Hypothalamus (tissue), 51 donors: ENCODE results near the gene TCEAL8.
"Not testable (repeated sequence)": the region's sequence is repeated elsewhere in the genome, so short reads cannot be mapped to it uniquely, and the experiment has no call there.

Experiments
- DNase-seq, 51 donors: peaks; one replicate each; lab custom pipeline; 2025; lab: John Stamatoyannopoulos, UW

The TCEAL8 gene, protein sequence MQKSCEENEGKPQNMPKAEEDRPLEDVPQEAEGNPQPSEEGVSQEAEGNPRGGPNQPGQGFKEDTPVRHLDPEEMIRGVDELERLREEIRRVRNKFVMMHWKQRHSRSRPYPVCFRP

DNA sequence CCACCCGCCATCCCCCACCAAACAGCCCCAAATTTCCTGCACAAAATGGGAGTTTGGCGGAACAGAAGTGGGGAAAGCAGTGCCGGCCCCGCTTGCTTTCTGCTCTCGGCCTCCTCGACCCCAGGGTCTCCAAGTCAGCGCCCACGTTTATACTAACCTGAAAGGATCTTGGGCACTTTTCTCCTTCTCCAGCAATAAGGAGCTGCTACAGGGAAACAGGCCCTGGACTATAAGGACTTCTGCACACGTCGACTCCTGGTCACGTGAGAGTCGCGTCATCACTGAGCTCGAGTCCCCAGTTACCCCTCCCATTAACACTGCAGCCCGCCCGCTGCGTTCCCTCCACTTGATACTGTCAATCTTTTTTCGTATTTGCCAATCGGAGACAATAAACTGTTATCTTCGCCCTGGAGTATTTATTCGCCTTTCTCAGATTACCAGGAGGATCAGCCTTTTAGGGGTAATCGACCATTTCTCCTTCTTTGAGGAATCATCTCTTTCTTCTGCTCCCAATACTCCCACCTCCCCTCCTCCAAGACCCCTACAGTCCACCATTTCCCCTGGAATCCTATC, at the start of gene TCEAL8:
Gene TCEAL8, minus strand, starts transcription at position 235 of the 573 bp plus-strand sequence. CDS start 1,176 bp downstream, outside the sequence.
- DNase-seq: peak in 49 of 51 donors; percentile 1 to 87 (median 59)

DNA sequence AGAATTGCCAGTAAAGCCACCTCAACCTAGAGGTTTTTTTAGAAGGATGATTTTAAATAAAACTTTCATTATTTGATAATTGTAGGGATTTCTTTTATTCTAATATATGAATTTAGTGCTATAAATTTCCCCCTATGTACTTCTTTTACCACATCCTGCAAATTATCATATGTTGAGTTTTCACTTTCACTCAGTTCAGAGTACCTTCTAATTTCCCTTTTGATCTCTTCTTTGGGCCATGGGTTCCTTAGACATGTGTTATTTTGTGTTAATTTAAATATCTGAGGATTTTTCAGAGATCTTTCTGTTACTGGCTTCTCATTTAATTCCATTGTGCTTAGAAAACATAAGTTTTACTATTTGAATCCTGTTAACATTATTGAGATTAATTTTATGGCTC, 49.8 kb upstream of the TCEAL8 start:
- no peak for DNase-seq

DNA sequence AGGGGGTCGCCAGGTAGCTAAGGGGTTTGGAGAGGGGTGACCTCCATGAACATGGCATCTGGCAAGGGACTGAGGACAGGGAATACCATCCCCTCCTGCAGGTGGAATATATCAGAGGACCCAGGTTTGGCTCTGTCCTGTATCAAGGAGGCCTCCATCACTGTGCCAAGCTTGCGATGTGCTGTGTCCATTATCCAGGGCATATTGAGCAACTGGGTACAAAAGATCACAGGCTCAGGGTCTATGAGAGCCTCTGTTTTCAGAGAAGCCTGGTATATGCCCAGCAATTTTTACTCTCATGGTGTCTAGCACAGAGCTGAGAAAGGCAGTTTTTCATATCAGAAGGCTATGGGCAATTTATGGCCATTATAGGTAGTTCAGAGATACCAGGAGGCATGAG, 38.2 kb upstream of the TCEAL8 start:
- DNase-seq: no peak

DNA sequence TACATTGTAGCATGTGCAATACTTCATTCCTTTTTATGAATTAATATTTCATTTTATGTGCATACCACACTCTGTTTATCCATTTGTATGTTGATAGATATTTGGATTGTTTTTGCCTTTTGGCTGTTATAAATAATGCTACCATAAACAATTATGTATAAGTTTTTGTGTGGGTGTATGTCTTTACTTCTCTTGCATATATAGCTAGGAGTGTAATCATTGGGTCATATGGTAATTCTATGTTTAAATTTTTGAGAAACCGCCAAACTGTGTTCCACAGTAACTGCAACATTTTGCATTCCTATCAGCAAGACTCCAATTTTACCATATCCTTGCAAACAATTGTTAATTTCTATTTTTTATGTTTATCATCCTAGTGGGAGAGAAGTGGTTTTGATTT, 24.7 kb upstream of the TCEAL8 start:
- DNase-seq: no peak

DNA sequence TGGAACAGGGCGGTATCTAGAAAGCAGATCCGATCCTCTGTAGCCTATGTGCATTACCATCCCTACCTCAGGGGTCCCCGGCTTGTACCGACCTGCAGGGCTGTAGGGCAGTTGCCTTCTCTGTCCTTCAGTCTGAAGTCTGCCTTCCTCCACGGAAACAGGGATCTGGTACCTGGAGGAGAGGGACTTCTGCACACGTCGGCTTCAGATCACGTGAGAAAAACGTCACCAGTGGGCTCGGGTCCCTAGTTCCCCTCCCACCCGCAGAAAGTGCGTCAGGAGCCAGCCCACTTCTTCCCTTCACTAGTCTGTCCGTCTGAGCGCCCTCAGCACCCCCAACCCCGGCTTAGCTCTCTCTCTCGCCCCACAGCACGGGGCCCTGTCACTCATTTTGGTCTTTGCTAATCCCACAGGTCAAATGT, 21.6 kb upstream of the TCEAL8 start, which contains the start of gene TCEAL5:
Gene TCEAL5, minus strand, starts transcription at position 170 of the 422 bp plus-strand sequence. CDS start 2,187 bp downstream, outside the sequence.
- DNase-seq: peak in 41 of 51 donors; percentile 0 to 63 (median 24)

DNA sequence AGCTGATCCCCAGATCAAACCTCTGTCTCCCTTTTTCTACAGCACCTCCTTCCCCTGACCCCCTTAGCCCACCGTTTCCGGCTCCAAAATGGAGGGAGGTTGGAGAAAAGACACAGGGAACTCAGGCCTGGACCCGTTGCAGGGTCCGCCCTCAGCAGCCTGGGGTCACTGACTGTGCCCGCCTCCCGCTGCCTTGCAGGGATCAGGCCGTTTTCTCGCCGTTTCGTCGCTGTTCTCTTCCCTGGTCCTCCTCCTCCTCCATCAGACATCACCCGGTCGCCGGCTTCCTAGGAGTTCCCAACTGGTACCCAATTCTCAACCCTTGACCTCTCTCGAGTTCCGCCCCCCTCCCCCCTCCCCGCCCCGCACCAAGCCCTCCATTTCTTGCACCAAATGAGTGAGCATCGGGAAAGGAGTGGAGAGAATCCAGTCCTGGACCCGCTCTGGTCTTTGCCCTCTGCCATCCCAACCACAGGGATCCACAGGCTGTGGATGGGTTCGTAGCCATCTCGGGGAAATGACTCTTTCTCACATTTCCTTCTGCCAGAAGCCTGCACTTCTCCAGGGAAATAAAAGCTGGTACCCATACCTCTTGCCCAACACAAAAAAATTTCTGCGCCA, 21.1 kb upstream of the TCEAL8 start:
- peak in 12 of 51 donors; percentile 0 to 33 (median 4) for DNase-seq

DNA sequence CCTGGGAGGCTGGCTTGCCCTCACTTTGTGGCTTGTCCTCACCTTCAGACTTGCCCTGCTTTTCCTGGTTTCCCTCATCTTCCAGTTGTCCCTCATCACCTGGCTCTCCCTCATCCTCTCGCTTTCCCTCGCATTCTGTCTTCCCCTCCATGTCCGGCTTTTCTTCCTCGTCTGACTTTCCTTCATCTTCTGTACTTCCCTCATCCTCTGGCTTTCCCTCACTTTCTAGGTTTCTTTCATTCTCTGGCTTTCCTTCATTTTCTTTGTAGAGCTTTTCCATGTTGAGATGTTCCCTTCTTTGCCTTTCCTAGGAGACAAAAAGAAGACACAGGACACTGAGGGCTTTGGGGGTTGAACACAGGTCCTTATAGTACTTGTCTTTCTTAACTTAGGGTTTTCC, 19.3 kb upstream of the TCEAL8 start:
- no peak for DNase-seq

DNA sequence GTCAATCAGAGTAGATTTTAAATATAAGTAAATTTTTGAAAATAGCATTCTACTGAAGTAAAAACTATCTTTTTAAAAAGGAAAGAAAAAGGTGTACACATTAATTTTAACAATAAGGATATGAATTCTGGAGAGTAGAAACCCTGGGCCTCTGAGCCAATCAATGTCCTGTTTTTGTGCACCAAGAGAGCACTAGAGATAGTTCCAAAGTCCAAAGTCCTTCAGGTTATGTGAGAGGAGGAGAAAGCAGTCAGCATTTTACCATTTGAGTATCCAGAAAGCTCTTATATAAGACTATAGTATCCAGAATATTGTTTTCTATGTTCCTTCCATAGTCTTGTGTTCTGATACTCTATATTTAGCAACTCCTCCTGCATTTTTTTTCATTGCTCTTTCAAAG, 3.3 kb upstream of the TCEAL8 start:
- DNase-seq: no peak

DNA sequence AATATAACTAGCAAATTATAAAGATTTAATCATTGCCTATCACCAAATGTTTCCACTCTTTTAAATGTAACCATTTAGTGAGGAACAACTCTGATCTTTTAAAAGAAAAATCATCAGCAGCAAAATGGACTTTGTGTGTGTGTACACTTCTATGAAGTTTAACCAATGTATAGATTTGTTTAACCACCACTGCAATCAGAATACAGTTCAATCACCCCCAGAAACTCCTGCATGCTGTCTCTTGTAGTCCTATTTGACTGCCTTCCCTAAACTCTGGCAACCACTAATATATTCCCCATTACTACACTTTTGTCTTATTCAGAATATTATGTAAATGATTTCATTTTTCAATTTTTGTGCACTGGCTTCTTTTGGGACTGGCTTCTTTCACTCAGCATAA, 1.7 kb upstream of the TCEAL8 start:
- no peak for DNase-seq

DNA sequence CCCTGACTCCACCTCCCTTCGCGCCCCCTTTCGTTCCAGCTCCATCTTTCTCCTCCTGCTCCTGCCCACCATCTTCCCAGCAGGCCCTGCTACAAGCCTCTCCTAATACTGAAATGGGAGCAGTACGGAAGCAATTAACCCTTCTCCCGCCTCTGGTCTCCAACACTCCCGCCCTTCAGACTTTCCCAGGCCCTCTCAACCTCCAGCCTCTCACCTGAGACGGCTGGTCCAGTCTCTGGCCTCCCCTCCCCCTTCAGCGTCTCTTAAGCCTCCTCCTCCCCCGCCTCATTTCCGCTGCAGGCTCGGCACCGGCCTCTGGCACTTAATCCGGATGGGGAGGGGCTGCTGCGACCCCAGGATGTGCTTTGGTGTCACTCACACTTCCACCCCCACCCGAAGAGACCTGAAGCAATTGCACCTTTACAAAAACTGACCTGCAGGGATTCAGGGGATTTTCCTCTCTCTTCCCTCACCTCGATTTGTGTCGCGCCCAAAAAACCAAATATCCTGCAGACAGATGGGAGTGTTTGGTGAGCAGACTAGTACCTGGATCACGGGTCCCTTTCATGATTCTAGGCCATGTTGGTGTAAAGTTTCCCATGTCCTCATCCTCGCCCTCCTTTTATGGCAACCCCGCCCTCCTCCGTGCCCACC, 657 bp downstream of the TCEAL8 start:
- DNase-seq: peak in 38 of 51 donors; percentile 1 to 61 (median 24)

DNA sequence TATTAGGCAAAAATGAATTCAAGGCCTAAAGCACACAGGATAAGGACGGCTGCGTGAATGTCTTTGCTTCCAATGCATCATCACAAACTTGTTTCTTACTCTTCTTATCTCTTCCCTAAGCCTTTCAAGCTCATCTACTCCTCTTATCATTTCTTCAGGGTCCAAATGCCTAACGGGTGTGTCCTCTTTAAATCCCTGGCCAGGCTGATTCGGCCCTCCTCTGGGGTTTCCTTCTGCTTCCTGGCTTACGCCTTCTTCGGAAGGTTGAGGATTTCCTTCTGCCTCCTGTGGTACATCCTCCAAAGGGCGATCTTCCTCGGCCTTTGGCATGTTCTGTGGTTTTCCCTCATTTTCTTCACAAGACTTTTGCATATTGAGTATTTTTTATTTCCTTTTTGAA, 1.3 kb downstream of the TCEAL8 start:
- DNase-seq: peak in 3 of 51 donors; percentile 0 to 8 (median 0)

DNA sequence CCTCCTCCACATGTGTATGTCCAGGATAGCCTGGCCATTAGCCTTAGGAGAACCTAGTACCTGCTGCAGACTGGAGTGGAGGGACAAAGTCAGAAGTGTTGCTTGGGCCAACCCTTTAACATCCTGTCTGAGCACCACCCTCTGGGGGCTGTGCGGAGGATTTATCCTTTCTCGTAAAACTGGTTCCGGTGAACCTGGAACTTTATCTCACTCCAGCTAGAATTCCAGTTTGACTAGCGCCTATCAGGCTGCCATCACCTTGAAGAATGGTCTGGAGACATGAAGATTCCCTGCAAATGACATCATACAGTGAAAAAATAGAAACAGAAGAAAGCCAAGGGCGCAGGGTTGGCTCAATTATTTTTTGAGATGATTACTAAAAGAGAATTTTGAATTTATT, 4.0 kb downstream of the TCEAL8 start:
- no peak for DNase-seq

DNA sequence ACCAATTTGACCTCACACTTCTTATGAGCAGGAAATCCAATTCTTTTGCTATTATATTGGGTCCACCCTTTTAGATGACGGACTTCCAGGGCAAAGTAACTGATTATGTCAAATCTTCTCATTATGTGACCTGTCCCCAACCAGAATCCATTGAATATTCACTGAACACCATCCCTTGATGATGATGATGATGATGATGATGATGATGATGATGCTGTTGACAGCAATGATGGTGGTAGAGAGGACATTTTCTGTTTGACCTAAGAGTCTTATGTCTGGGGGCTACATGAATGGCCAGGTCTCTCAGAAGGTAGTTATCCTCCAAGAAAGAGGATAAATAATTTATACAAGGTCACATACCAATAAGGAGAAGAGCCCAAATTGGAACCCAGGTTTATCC, 5.2 kb downstream of the TCEAL8 start:
- no peak for DNase-seq

DNA sequence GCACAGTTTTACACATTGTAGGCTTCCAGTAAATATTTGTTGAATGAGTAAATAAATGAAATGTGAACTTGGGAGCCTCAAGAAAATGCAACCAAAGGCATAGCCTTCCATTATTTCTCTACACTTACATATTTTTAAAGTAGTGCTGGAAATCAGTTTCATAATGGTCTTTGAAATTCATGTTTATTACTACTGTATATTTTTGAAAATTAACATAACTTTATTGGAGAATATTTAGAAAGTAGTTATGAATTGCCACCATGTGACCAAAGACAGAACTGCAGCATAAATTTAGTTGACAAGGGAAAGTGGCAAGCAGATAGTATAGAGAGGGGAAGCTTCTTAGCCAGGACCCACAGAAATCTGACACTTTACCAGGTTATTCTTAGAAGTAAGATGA, 6.4 kb downstream of the TCEAL8 start:
- peak in 2 of 51 donors; percentile 0 to 9 for DNase-seq

DNA sequence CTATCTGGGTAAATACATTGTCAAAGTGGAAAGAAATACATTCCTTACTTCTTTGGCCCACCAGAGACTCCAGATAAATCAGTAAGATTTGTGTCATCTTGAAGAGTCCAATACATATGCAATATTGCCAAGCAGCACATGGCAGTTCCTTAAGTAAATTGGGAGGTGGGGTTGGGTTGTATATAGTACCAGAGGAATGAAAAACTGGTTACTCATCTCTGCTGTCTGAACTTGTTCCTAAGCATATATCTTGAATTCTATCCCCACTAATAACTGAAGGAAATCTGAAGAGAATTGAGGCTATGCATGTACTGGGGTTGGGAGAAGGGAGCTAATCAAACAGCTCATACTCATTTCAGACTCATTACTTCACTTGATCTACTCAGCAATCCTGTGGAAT, 14.8 kb downstream of the TCEAL8 start:
- no peak for DNase-seq

DNA sequence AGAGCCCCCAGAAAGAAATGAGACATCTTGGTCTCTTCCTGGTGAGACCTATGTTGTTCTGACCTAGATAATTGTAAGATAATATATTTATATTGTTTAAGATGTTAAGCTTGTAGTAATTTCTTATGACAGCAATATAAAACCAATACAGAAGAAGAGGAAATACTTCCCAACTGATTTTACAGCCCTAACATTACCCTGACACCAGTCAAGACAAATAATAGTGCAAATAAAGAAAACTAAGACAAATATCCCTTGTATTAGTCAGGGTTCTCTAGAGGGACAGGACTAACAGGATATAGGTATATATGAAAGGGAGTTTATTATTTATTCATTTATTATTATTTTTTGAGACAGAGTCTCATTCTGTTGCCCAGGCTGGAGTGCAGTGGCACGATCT, 18.7 kb downstream of the TCEAL8 start:
- no peak for DNase-seq

DNA sequence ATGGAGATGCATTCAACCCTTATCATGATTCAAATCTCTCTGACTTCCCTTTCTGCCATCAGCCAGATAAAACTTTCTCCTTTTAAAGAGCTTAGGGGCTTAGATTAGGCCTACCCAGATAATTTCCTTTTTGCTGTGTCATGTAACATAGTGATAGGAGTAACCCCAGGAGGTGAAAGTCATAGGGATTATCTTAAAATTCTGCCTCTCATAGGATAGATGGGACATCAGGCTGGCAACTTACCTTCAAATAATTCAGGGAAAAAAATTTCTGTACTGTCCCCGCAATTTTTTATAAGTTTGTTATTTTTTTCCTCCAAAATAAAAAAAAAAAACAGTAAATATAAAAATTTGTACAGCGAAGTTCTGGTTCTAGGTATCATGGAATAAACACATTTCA, 19.3 kb downstream of the TCEAL8 start:
- not testable (repeated sequence) for DNase-seq

DNA sequence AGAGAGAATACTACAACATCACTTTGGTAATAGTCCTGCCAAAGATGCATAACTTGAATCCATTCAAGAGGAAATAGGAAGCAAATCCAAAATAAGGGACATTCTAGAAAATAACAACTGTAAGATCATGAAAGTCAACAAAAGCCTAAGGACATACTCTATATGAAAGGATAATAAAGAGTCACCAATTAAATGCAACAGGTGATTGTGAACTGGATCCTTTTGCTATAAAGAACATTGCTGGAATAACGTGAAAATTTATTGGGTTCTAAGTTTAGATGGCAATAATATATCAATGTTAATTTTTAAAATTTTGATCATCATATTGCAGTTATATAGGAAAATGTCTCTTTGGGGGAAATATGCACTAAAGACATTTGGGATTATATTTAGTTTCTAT, 20.1 kb downstream of the TCEAL8 start:
- no peak for DNase-seq

DNA sequence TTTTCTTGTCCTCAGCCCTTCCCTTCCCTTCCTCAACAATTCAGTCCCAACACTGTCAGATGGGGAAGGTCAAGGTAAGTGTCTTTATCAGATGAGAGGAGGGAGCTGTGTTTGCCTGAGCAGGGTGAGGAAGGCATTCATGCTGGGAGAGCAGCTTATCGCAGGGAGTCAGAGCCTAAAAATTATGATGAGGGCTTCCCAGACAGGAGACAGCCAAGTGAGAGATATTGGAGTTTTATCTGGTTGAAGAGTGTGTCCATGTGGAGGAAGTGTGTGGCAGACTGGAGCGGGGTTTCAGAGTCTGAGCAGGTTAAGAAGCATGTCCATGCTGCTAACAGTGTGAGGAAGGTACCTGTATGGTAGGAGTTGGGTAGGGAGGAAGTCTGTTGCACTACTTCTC, 21.7 kb downstream of the TCEAL8 start:
- DNase-seq: no peak

DNA sequence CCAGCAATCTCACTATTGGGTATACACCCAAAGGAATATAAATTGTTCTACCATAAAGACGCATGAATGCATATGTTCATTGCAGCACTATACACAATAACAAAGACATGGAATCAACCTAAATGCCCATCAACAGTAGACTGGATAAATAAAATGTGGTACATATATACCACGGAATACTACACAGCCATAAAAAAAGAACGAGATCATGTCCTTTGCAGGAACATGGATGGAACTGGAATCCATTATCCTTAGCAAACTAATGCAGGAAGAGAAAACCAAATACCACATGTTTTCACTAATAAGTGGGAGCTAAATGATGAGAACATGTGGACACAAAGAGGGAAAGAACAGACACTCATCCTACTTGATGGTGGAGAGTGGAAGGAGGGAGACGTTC, 29.0 kb downstream of the TCEAL8 start:
- not testable (repeated sequence) for DNase-seq

DNA sequence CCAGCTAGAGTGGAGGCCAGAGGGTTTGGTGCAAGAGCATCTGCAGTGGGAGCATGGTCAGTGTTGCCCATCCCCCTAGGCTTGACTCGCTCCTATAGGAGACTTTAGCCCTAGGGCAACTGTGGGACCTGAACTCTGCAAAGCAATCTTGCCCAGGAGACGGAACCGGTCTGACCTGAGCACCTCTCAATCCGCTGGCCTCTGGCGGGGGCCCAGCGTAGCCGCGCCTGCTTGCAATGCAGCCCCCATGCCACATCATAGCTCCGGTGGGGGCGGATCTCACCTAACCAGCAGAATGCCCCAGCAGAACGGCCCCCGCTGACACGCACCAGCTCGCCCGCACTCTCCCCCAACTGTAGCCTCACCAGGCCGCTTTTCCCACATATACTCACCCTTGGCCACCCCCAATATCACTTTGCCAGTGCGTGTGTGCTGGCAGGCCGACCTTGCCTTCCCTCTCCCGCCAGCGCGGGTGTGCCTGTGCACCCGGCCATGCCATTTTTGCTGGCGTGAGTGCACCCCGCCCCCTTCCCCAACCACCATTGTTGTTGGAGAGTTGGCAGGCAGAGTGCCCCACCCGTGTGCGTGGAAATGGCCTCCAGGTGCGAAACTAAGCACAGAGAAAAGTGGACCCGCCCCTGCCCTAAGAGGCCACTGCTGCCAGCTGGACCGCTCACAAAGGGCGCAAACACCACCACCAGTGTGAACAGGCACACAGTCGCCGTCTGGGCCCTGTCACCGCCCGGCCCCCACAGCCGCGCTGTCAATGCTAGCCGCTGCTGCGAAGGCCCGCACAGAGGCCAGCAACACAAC, 34.2 kb downstream of the TCEAL8 start:
- DNase-seq: peak in 11 of 51 donors; percentile 0 to 61 (median 11)
